NCI-H524 (cell line): ENCODE data around the gene MTERF4.

Experiments
- DNase-seq, 2 experiments: peaks; one replicate each; lab custom pipeline; 2025; lab: John Stamatoyannopoulos, UW

MTERF4 gene

DNA sequence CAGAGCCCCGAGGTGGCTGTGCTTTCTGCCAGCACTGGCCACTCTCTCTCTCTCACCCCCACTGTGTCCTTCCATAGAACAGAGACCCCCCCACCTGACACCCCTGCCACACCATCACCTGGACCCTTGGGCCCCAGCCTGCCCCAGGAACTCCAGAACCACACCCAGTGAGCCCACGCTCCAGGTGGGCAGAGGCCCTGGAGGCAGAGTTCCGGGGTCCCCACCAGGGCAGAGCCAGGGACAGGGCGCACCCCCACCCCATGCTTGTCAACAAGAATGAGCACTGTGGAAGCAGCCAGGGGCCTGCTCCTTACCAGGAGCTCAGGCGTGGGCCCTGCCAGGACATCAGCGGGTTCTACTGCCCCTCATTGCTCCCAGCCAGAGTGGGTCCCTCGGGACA lies 32.6 kb upstream of the MTERF4 start:
- no peak for DNase-seq

GRCh38 chr2:241133436-241133820 lies 31.3 kb upstream of the MTERF4 start:
- DNase-seq, result no peak

GRCh38 chr2:241132538-241133435 lies 30.7 kb upstream of the MTERF4 start:
- no peak for DNase-seq

- no peak for DNase-seq
Observed at GRCh38 chr2:241131531-241131930, 29.4 kb upstream of the MTERF4 start.

GRCh38 chr2:241130316-241130715 lies 28.2 kb upstream of the MTERF4 start:
- no peak for DNase-seq

DNA sequence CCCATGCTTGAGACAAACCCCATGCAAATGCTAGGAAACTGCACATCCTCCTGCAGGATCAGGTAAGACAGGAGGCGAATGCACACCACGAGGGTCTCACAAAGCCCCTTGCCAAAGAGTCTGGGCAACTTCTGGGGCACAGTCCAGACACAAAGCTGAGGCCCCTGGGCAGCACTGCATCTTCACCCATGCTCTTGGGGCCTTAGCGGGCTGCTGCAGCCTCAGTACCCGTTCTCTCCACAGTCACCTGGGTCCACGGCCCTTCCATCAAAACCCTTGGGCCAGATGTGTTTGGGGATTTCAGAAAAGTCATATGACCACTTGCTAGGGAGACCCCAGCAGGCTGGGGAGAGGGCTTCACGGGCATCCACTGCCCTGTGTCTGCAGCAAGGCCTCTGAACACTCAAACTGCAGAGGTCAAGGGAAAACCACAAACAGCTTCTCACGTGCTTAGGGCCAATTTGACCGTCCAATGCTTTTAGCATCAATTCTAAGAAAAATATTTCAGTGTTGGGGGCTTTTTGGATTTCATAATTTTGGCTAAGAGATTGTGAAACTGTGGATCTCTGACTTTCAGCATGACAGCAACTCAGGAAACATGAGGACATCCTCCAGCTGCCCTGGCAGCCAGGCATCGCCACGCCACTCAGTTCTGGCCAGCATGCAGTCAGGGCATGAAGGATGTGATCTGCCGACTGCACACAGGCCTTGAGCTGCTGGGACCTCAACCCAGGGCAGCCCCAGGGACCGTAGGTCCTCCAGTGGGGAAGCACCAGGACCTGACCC lies 27.2 kb upstream of the MTERF4 start:
- DNase-seq, result no peak

DNA sequence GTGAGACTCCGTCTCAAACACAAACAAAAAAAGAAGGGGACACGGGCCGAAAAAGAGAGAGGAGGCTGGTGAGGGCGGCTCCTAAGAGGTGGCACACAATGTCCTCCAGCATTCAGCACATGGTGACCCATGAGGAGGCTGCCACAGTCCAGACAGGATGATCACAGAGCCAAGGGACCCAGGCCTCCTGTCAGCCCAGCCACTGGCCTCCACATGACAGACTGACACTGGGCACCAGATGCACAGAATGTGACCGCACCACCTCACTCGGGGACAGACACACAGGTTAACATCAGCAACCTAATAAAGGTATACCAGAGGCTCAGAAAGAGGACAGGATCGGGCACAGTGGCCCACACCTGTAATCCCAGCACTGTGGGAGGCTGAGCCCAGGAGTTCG lies 26.2 kb upstream of the MTERF4 start:
- DNase-seq, result no peak

- DNase-seq, result no peak
Observed at GRCh38 chr2:241126771-241127202, 24.7 kb upstream of the MTERF4 start.

DNA sequence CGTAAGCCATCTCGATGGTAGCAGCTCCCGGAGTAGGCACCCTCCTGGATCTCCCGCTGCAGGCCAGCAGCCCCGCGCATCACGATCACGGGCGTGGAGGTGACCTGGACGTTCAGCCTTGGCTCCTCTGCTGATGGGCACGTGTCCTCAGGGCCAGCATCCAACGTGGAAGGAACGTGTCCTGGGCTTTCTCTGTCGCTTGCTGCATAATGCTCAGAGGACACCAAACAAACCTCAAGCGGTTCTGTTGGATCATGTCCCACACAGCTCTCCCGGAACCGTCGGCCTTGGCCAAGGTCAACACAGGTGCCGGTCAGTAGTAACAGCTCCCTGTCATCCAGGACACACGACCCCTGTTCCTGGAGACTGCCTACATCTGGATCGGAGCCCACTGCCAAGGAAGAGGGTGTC lies 24.1 kb upstream of the MTERF4 start:
- DNase-seq, result no peak

GRCh38 chr2:241125626-241126025 lies 23.5 kb upstream of the MTERF4 start:
- no peak for DNase-seq

GRCh38 chr2:241123816-241124536 lies 21.9 kb upstream of the MTERF4 start:
- no peak for DNase-seq

DNA sequence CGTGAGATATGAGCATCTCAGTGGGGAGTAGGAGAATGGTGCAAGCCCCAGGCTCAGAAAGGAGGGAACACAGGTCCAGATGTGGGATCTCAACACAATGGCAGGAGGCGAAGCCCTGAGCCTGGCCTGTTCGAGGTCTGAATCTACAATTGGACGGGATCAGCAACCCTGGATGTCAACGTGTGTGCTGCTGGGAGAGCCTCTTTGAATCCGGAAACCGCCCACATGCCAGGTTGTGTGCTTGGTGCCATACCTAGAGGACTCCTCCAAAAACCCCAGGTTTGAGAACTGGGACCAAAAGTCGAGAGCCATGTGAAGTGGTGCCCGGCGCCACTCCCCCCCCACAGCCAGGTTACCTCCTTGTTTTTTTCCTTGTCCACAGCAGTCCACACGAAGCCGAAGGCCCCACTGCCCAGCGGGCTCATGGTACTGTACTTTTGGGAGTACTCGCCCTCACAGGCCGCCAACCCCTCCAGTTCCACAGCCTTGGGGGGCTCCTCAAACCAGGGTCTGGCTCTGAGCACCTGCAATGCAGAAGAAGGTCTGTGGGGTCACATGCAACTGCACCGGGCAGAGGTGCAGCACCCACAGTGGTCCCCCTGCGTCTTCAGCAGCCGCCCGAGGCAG lies 20.4 kb upstream of the MTERF4 start:
- no peak for DNase-seq

DNA sequence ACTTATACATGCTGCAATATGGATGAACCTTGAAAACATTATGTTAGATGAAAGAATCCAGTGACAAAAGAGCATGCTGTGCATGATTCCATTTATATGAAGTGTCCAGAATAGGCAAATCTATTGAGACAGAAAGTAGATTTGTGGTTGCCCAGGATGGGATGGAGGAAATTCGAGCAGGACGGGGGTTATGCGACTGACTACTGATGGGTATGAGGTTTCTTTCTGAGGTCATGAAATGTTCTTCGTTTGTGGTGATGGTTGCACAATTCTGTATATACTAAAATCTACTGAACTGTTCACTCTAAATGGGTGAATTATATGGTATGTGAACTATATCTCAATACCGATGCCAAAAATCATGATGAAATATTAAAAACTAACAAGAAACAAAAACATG lies 18.9 kb upstream of the MTERF4 start:
- DNase-seq, result no peak

- DNase-seq, result no peak
Observed at GRCh38 chr2:241120440-241120839, 18.4 kb upstream of the MTERF4 start.

GRCh38 chr2:241118737-241119505 lies 16.8 kb upstream of the MTERF4 start:
- DNase-seq, result no peak

DNA sequence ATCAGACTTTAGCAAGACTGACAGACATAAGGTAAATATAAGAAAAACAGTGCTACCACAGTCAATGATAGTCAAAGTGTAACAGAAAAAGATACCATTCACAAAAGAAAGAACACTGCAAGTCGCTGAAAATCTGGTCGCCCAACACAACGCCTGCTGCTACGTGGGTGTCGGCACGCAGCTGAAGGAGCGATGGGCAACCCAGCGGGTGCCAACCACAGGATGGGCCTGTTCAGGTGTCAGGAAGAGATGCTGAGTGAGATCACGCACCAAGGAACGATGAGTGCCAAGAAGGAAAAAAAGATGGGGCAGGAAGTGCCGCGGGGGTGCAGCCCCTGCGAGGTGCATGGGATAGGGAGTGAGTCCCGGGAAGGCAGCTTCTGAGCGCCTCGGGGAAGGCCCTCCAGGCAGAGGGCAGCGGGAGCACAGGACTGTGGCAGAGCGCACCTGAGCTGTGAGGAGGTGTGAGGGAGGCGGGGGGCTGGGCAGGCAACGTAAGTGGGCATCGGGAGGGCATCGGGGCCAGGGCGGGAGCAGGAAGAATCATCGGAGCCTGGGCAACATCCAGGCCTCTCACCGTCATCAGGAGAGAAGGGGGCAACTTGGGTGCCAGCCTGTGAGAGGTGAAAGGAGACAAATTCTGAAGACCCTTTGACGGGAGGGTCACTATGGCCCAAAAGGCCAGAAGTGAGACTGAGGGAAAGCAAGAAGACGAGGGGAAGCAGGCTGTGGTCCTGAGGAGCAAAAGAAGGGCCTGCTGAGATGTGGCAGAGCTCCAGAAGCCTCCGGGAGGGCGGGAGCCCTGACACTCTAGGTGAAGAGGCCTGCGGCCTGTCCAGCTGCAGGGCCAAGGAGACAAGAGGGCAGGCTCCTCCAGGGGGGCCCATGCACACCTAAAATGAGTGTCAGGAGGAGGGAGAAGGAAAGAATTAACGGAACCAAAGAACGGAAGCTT lies 14.8 kb upstream of the MTERF4 start:
- no peak for DNase-seq

- no peak for DNase-seq
Observed at GRCh38 chr2:241115361-241115760, 13.3 kb upstream of the MTERF4 start.

DNA sequence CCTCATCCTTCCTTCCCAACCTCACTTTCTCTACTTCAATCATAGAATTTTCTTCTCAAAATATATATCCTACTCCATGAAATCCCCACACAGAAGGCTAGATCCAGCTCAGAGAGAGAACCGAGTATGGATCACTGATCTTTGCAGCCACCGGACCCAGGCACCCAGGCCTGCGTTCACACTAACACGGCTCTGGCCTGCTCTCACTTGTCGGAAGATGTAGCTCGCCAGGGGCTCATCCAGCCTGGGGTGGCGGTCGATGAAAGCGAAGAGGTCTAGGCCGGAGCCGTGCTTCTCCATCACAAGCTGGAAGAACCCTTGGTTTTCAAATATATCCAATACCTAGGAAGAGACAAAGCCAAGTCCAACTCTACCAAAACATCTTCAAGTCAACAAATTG lies 12.7 kb upstream of the MTERF4 start:
- no peak for DNase-seq

- DNase-seq, result no peak
Observed at GRCh38 chr2:241112592-241112991, 10.5 kb upstream of the MTERF4 start.

- DNase-seq, result no peak
Observed at GRCh38 chr2:241112046-241112445, 10.0 kb upstream of the MTERF4 start.
